Upper lobe of right lung (tissue), 1 donor: Measurements from ENCODE around the gene RFFL. TPM values are rescaled to one million over a fixed set of nuclear protein-coding genes. Genes with fewer than 3 reads are reported as not detected.
A peak's percentile ranks its signal among the peaks of the same experiment; 100 is the strongest.

Experiments used
- ATAC-seq: fragments of 200-7000 bp; cut with Tn5 transposase; one replicate; pipeline ENCODE4 v1.9.1; 2020; ENCODE audit warnings: mild to moderate bottlenecking, moderate library complexity
- DNase-seq: peaks from one replicate; pipeline ENCODE4 v3.0.0-alpha.2; 2020
- H3K27ac ChIP-seq: fragments of 200-600 bp; one replicate; pipeline ENCODE4 v1.8.0; 2022
- H3K27me3 ChIP-seq: fragments of 200-600 bp; one replicate; pipeline ENCODE4 v1.8.0; 2022; ENCODE audit warnings: mild to moderate bottlenecking
- H3K36me3 ChIP-seq: fragments of 200-600 bp; one replicate; pipeline ENCODE4 v1.8.0; 2022
- H3K4me1 ChIP-seq: fragments of 200-600 bp; one replicate; pipeline ENCODE4 v1.8.0; 2022
- H3K4me3 ChIP-seq: fragments of 200-600 bp; one replicate; pipeline ENCODE4 v1.8.0; 2022; ENCODE audit warnings: mild to moderate bottlenecking
- H3K9me3 ChIP-seq: fragments of 200-600 bp; one replicate; pipeline ENCODE4 v1.8.0; 2022
- intact Hi-C: fragments of 100-400 bp; cut with DNase I; formaldehyde crosslinking; loops from one replicate; pipeline ENCODE4 v1.11.0; 2022
- total RNA-seq: library from RNA; stranded (reverse); fragmentation: NEBNext Ultra II Directional; extraction: Animal tissue kit (Norgen Biotek cat#: 25700); gene quantifications from one replicate; pipeline ENCODE4 v1.2.1, GENCODE V29; 2021
- TF ChIP-seq, protein P1 (sequence below): fragments of 200-600 bp; IDR thresholded peaks from one replicate; pipeline ENCODE4 v1.8.0; 2022; ENCODE audit warnings: antibody characterized with exemption
- donor health status: DM: no; HTN: yes; CAD: no; lungs with severe emphysema.

Gene RFFL
- total RNA-seq, 1 donor from 2014 or later, result 27.9 TPM

- H3K4me3 ChIP-seq, result peak overlapping the region; percentile 98
- H3K27me3 ChIP-seq, result no peaks in the 10 kb centered on the region
- intact Hi-C loops, result no loop called here
- TF ChIP-seq, protein P1, sequence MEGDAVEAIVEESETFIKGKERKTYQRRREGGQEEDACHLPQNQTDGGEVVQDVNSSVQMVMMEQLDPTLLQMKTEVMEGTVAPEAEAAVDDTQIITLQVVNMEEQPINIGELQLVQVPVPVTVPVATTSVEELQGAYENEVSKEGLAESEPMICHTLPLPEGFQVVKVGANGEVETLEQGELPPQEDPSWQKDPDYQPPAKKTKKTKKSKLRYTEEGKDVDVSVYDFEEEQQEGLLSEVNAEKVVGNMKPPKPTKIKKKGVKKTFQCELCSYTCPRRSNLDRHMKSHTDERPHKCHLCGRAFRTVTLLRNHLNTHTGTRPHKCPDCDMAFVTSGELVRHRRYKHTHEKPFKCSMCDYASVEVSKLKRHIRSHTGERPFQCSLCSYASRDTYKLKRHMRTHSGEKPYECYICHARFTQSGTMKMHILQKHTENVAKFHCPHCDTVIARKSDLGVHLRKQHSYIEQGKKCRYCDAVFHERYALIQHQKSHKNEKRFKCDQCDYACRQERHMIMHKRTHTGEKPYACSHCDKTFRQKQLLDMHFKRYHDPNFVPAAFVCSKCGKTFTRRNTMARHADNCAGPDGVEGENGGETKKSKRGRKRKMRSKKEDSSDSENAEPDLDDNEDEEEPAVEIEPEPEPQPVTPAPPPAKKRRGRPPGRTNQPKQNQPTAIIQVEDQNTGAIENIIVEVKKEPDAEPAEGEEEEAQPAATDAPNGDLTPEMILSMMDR, result no peak
- ATAC-seq (no peak), DNase-seq (no peak)
- peak overlapping the region; percentile 99 for H3K27ac ChIP-seq
- no peaks in the 10 kb centered on the region for H3K9me3 ChIP-seq
- peaks cover 19% of the 10 kb centered on the region for H3K4me1 ChIP-seq
- peaks cover 11% of the 10 kb centered on the region for H3K36me3 ChIP-seq
Measured at GRCh38 chr17:34981538-34982241, 81.8 kb downstream of the RFFL start.

DNA sequence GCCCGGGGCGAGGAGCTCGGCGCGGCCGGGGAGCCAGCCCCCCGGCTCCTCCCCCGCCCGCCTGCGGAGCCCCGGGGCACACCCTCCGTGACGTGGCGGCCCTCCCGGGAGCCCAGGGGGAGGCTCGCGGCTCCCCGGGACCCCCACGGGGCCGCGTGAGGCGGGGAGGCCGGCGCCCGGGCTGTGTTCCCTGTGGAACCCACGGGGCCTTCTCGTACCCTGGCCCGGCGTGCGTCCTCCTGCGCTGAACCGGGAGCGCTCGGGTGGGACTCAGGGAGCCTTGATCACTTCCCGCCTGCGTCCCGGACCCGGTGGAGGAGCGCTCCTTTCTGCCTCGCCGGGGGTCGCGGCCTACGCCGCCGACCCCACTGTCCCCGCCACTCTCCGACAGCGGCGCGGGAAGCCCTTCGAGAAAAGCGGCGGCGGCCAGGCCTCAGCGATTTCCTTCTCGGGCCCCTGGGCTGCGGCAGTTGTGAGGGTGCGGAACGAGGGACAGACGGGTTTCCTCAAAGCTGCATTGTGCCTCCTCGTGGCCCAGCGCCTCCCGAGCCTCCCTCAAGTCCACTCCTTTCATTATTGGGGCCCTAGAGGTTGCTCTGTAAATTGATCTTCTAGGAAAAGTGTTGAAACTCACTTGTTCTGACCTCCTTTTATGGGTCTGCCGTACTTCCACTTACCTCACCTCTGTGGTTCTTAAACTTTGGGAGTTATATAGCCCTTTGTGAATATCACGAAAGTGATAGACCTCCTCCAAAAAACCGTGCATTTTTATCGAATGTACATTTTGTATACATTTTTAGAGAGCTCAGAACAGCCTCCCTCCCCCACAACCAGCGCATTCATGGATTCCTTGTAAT is 82.6 kb downstream of the RFFL start:
- Histone ChIP-seq H3K9me3 (no peaks in the 10 kb centered on the region), H3K4me3 (peak overlapping the region; percentile 98), H3K27me3 (no peaks in the 10 kb centered on the region), H3K36me3 (peaks cover 3% of the 10 kb centered on the region), H3K4me1 (peaks cover 19% of the 10 kb centered on the region), H3K27ac (peak overlapping the region; percentile 99)
- DNase-seq, result peak; percentile 92
- intact Hi-C loops, result no loop called here
- peak; percentile 95 for ATAC-seq
- TF ChIP-seq, protein P1, result peak; percentile 40

GRCh38 chr17:34980353-34980680 is 83.2 kb downstream of the RFFL start, which contains the start of gene LIG3:
LIG3 (plus strand) TSS chr17:34980512; CDS start chr17:34983006, 2,494 bp downstream.
- ATAC-seq (peak; percentile 94), DNase-seq (peak; percentile 98)
- no peaks in the 10 kb centered on the region for H3K27me3 ChIP-seq
- intact Hi-C loops, result no loop called here
- peak within 1 kb of the TSS; percentile 99 for H3K27ac ChIP-seq
- no peaks in the 10 kb centered on the region for H3K9me3 ChIP-seq
- H3K4me1 ChIP-seq, result peaks cover 19% of the 10 kb centered on the region
- TF ChIP-seq, protein P1, result no peak
- peak within 1 kb of the TSS; percentile 98 for H3K4me3 ChIP-seq
- H3K36me3 ChIP-seq, result no peaks in the 10 kb centered on the region

- Histone ChIP-seq H3K36me3 (no peaks in the 10 kb centered on the region), H3K27me3 (no peaks in the 10 kb centered on the region), H3K4me3 (peak overlapping the region; percentile 98), H3K9me3 (no peaks in the 10 kb centered on the region), H3K27ac (peak overlapping the region; percentile 99), H3K4me1 (peaks cover 19% of the 10 kb centered on the region)
- intact Hi-C loops, result no loop called here
- TF ChIP-seq, protein P1, result no peak
- DNase-seq, result no peak
- no peak for ATAC-seq
Measured at GRCh38 chr17:34979650-34980352, 83.7 kb downstream of the RFFL start.

GRCh38 chr17:34979153-34979552 is 84.4 kb downstream of the RFFL start:
- no peak overlapping the region for H3K27ac ChIP-seq
- no peak for DNase-seq
- H3K4me3 ChIP-seq, result no peak overlapping the region
- H3K36me3 ChIP-seq, result no peaks in the 10 kb centered on the region
- intact Hi-C loops, result no loop called here
- no peak for ATAC-seq
- TF ChIP-seq, protein P1, result no peak
- no peaks in the 10 kb centered on the region for H3K27me3 ChIP-seq
- H3K9me3 ChIP-seq, result no peaks in the 10 kb centered on the region
- peaks cover 19% of the 10 kb centered on the region for H3K4me1 ChIP-seq
